Measurements from ENCODE around the gene QPCT.

DNA sequence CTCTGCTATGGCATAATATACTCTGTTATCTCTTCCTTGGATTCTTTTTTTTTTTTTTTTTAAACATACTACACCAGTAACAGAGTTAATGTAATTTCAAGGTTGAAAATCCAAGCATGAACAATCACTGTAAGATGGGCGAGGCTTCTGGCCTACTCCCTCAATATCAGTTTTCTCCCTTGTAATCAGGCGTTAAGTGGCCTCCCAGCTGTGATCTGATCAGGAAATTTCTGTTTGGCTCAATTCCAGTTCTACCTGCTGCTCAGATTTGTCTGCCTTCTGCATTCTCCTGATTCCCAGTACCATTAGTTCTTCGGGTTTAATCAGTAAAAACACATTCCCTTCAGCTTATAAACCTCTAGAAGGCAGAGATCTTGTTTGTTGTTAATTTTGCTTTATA, 38.4 kb upstream of the QPCT start:
- no peak for TF ChIP-seq EZH2phosphoT487 (IDR thresholded peaks at IDR 0.05; ENCODE audit: unreplicated experiment)
- TF ChIP-seq, protein P1, sequence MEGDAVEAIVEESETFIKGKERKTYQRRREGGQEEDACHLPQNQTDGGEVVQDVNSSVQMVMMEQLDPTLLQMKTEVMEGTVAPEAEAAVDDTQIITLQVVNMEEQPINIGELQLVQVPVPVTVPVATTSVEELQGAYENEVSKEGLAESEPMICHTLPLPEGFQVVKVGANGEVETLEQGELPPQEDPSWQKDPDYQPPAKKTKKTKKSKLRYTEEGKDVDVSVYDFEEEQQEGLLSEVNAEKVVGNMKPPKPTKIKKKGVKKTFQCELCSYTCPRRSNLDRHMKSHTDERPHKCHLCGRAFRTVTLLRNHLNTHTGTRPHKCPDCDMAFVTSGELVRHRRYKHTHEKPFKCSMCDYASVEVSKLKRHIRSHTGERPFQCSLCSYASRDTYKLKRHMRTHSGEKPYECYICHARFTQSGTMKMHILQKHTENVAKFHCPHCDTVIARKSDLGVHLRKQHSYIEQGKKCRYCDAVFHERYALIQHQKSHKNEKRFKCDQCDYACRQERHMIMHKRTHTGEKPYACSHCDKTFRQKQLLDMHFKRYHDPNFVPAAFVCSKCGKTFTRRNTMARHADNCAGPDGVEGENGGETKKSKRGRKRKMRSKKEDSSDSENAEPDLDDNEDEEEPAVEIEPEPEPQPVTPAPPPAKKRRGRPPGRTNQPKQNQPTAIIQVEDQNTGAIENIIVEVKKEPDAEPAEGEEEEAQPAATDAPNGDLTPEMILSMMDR (conservative IDR thresholded peaks at IDR 0.05; ENCODE audit: low read depth in 2 of 2) = no peak

All from GM23338 (cell line).